Hepatocyte (in vitro differentiated cells): ENCODE data around the gene IL22RA2.
"Not testable (repeated sequence)": the region's sequence is repeated elsewhere in the genome, so short reads cannot be mapped to it uniquely, and the experiment has no call there.

ENCODE experiments used
- CTCF ChIP-seq: fragments of 200-600 bp; sonication (generic); IDR thresholded peaks from 2 replicates; pipeline ENCODE4 v1.5.1; 2016; ENCODE audit warnings: antibody characterized with exemption, mild to moderate bottlenecking; ENCODE audit not compliant: poor library complexity
- EZH2 ChIP-seq: fragments of 200-600 bp; sonication (generic); IDR thresholded peaks from 2 replicates; pipeline ENCODE4 v1.6.1; 2016; ENCODE audit warnings: antibody characterized with exemption, mild to moderate bottlenecking, borderline replicate concordance
- EZH2phosphoT487 ChIP-seq: fragments of 200-600 bp; sonication (generic); IDR thresholded peaks from one replicate; pipeline ENCODE4 v1.6.1; 2018; ENCODE audit warnings: antibody characterized with exemption, mild to moderate bottlenecking, low read depth, moderate library complexity; ENCODE audit not compliant: unreplicated experiment, severe bottlenecking

- not testable (repeated sequence) for TF ChIP-seq EZH2phosphoT487, CTCF, EZH2
These were observed 66.2 kb downstream of the IL22RA2 start for GRCh38 chr6:137107047-137107766.
